GM19328 (cell line): Measurements from ENCODE around the gene ADGRE1.
"Not testable (repeated sequence)": the region's sequence is repeated elsewhere in the genome, so short reads cannot be mapped to it uniquely, and the experiment has no call there.

Source experiments
- ATAC-seq: cut with Tn5 transposase; IDR thresholded peaks from one replicate; pipeline ENCODE4 v1.9.1; 2021; ENCODE audit warnings: mild to moderate bottlenecking, moderate library complexity; ENCODE audit not compliant: unreplicated experiment

ADGRE1 gene, protein sequence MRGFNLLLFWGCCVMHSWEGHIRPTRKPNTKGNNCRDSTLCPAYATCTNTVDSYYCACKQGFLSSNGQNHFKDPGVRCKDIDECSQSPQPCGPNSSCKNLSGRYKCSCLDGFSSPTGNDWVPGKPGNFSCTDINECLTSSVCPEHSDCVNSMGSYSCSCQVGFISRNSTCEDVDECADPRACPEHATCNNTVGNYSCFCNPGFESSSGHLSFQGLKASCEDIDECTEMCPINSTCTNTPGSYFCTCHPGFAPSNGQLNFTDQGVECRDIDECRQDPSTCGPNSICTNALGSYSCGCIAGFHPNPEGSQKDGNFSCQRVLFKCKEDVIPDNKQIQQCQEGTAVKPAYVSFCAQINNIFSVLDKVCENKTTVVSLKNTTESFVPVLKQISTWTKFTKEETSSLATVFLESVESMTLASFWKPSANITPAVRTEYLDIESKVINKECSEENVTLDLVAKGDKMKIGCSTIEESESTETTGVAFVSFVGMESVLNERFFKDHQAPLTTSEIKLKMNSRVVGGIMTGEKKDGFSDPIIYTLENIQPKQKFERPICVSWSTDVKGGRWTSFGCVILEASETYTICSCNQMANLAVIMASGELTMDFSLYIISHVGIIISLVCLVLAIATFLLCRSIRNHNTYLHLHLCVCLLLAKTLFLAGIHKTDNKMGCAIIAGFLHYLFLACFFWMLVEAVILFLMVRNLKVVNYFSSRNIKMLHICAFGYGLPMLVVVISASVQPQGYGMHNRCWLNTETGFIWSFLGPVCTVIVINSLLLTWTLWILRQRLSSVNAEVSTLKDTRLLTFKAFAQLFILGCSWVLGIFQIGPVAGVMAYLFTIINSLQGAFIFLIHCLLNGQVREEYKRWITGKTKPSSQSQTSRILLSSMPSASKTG

GRCh38 chr19:6887316-6887715 lies at the start of gene ADGRE1:
Gene ADGRE1 (plus strand): TSS chr19:6887579. CDS start chr19:6887609, 30 bp downstream.
- ATAC-seq = no peak

DNA sequence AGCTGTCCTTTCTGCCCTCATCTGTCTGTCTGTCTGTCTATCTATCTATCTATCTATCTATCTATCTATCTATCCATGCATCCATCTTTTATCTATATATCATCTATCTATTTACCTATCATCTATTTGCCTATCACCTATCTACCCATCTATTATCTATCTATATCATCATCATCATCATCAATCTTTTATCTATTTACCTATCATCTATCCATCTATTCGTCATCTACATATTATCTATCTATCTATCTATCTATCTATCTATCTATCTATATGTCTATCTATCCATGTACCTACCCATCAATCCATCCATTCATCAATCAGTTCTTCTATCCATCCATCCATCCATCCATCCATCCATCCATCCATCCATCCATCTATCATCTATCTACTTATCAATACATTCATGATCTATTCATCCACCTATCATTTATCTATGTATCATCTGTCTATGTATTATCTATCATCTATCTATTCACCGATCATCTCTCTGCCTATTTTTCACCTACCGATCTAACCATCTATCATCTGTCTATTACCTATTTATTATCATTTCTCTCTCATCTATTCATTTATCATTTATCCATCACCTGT lies 49.2 kb upstream of the ADGRE1 start:
- ATAC-seq = no peak

DNA sequence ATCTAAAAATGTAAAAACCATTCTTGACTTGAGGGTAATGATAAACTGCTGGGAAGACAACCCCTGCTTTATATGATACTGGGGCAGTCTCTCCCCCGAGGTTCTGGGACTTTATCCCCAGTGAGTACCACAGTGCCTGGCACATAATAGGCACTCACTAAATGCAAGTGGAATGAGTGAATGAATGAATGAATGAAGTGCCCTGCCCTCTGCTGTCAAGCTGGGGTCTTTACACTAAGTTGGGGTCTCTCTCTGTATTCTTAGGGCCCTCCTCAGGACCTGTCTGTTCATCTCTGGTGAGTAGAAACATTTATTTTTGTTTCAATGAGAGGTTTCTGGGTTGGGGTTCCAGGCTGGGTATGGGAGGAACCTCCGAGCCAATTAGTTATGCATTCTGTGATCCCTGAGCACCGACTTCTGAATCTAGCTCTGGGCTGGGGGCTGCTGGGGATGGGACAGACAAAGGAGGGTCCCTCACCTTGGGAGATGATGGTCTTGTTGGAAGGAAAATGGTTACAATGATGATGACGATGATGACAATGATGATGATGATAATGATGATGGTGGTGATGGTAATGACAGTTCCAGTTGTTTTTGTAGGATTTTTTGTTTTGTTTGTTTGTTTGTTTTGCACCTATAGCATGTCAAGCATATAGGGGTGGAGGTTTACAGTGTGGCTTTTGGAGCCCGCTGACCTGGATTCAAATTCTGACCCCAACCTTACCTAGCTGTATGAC lies 44.3 kb upstream of the ADGRE1 start:
- ATAC-seq = no peak

GRCh38 chr19:6847828-6848200 lies 39.6 kb upstream of the ADGRE1 start:
- no peak for ATAC-seq

DNA sequence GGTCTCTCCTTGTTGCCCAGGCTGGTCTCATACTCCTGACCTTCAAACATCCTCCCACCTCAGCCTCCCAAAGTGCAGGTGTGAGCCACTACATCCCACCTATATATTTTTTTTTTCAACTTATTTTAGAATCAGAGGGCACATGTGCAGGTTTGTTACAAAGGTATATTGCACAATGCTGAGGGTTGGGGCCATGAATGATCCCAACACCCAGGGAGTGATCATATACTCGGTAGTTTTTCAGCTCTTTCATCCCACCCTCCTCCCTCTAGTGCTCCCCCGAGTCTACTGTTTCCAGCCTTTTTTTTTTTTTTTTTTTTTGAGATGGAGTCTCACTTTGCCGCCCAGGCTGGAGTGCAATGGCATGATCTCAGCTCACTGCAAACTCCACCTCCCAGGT lies 38.4 kb upstream of the ADGRE1 start:
- ATAC-seq = no peak

DNA sequence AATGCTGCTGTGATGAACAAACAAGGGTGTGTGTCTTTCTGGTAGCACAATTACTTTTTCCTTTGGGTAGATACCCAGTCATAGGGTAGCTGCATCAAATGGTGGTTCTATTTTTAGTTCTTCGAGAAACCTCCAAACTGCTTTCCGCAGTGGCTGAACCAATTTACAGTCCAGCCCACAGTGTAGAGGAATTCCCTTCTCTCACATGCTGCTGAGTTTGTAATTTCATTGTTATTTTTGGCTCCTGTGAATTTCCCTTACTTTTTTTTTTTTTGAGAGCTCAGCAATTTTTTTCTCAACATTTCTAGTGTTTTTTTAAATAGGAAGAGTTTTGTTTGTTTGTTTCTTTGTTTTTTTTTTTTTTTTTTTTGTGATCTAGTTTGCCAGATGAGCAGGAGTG lies 37.5 kb upstream of the ADGRE1 start:
- no peak for ATAC-seq

- no peak for ATAC-seq
Measured at GRCh38 chr19:6851359-6851758, 36.0 kb upstream of the ADGRE1 start.

DNA sequence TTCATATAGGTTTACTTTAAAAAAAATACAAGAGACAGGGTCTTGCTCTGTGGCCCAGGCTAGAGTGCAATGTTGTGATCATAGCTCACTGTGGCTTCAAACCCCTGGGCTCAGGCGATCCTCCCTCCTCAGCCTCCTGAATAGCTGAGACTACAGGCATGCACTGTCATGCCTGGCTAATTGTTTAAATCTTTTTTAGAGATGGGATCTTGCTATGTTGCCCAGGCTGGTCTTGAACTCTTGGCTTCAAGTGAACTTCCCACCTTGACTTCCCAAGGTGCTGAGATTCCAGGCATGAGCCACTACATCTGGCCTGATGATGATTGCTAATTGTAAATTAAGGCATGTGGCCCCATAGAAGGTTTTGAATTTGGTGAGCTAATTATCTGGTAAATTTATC lies 35.4 kb upstream of the ADGRE1 start:
- no peak for ATAC-seq

DNA sequence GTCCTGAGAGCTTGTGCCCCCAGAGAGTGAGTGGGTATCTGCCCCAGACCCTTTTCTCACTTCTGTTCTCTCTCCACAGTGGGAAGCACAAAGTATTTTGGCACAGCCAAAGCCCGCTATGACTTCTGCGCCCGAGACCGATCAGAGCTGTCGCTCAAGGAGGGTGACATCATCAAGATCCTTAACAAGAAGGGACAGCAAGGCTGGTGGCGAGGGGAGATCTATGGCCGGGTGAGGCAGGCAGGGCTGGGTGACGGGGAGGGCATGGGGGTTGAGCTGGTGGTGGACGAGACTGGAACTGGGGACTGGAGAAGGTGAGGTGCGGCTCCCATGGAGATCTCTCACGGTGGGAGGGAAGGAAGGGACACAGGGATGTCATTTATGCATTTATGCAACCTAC lies 33.5 kb upstream of the ADGRE1 start:
- ATAC-seq = no peak

- no peak for ATAC-seq
Measured at GRCh38 chr19:6854758-6855157, 32.6 kb upstream of the ADGRE1 start.

GRCh38 chr19:6856749-6857372 lies 30.5 kb upstream of the ADGRE1 start:
- no peak for ATAC-seq

DNA sequence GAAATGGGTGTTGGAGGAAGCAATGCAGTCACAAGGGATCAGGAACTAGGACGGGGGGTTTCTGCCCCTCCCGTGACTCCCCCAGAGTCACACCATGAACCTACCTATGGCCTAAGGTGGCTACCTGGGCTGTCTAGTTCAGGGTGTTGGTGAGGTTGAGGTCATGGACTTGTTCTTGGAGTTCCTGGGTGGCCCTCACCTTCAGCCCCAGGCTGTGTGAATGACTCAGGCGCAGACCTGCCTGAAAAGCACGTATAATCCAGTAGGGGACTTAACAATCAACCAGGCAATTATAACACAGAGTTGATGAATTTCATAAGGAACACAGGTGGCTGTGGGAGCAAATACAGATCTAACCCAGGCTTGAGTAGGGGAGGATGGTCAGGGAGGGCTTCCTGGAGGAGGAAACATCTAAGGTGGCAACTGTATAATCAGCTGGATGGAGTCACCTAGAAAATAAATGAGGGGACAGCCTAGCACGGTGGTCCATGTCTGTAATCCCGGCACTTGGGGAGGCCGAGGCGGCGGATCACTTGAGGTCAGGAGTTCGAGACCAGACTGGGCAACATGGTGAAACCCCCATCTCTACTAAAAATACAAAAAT lies 25.6 kb upstream of the ADGRE1 start:
- no peak for ATAC-seq

DNA sequence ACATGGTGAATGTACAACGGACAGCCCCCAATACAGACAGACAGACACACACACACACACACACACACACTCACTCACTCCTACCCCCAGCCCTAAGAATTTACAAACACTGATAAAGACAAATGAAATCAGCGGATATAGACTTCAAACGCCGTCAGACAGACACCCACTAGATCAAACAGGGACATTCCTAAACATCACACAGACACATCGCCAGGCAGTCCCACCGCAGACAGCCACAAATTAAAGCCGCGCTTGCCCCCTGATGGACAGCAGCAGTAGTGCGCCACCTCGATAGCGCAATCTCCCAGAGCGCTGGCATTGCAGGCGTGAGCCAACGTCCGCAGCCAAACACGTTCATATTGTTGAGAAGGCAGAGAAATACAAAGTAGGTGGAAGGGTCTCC lies 24.7 kb upstream of the ADGRE1 start:
- no peak for ATAC-seq

GRCh38 chr19:6864325-6864940 lies 22.9 kb upstream of the ADGRE1 start:
- ATAC-seq = no peak

DNA sequence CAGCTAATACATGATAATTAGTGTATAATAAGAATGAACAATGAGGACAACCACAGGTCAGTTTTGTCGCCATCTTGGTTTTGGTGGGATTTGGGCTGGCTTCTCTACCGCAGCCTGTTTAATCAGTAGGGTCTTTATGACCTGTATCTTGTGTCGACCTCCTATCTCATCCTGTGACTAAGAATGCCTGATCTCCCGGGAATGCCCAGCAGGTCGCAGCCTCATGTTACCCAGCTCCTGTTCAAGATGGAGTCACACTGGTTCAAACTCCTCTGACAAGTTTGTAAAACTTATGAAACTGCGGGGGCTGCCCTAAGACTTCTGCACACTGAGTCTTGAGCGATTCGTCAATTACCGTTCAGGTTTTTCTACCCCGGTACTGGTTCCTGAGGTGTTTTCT lies 21.5 kb upstream of the ADGRE1 start:
- ATAC-seq = no peak

- ATAC-seq = no peak
Measured at GRCh38 chr19:6866741-6867151, 20.6 kb upstream of the ADGRE1 start.

GRCh38 chr19:6868351-6868750 lies 19.0 kb upstream of the ADGRE1 start:
- ATAC-seq = no peak

- ATAC-seq = not testable (repeated sequence)
Measured at GRCh38 chr19:6869151-6869882, 18.1 kb upstream of the ADGRE1 start.
